GM21619 (cell line): ENCODE results near the gene THADA.
A peak's percentile ranks its signal among the peaks of the same experiment; 100 is the strongest.

Source experiments
- ATAC-seq: cut with Tn5 transposase; IDR thresholded peaks from one replicate; pipeline ENCODE4 v1.9.1; 2021; ENCODE audit not compliant: unreplicated experiment

THADA gene

DNA sequence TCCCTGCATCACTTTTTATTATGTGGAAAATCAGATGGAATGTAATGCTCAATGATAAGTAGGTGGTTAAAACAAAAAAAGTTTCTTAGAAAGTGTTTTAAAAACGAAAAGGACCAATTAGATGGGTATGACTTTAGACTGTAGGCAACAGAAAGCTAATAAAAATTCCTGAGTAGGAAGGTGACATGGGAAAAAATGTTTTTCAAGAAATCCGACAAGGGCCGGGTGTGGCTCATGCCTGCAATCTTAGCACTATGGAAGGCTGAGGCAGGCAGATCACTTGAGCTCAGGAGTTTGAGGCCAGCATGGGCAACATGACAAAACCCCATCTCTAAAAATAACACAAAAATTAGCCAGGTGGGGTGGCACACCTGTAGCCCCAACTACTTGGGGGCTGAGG is 126.1 kb downstream of the THADA start:
- no peak for ATAC-seq

- ATAC-seq, result no peak
Measured at GRCh38 chr2:43469094-43469493, 126.7 kb downstream of the THADA start.

DNA sequence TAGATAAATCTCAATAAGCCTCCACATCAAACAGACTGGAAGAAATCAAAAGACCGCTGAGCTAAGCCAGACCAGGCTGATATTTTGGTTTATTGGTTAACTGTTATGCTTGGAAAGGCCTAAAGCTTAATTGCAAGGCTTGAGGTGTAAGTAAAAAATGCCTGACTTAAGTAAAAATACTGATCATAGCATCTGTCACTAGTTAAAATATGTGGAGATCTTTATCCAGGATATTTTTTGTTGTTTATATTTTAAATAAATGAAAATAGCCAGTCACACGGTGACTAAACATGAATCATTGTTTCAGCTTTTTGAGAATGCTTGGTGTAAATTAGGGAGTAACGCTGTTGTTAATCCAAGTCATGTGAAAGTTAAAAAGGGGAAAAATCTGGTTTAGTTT is 127.9 kb downstream of the THADA start:
- no peak for ATAC-seq

DNA sequence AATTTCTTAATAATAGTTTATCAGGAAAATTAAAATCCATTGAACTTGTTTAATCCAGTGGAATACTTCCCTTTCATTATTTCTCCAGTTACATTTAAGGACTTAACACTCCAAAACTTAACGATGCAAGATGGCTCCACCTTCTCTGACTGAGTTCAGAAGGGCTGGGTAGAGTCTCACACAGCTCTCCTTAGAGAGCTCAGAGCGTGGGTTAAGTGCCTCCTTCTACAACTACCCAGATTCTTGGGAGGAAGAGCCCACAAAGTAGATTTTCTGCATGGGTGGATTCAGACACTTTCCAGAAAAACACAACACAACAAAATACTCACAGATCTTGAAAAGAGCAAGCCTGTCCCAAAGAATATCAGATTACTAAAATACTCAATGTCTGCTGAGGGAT is 130.6 kb downstream of the THADA start:
- no peak for ATAC-seq

- no peak for ATAC-seq
Measured at GRCh38 chr2:43464590-43464989, 131.2 kb downstream of the THADA start.

DNA sequence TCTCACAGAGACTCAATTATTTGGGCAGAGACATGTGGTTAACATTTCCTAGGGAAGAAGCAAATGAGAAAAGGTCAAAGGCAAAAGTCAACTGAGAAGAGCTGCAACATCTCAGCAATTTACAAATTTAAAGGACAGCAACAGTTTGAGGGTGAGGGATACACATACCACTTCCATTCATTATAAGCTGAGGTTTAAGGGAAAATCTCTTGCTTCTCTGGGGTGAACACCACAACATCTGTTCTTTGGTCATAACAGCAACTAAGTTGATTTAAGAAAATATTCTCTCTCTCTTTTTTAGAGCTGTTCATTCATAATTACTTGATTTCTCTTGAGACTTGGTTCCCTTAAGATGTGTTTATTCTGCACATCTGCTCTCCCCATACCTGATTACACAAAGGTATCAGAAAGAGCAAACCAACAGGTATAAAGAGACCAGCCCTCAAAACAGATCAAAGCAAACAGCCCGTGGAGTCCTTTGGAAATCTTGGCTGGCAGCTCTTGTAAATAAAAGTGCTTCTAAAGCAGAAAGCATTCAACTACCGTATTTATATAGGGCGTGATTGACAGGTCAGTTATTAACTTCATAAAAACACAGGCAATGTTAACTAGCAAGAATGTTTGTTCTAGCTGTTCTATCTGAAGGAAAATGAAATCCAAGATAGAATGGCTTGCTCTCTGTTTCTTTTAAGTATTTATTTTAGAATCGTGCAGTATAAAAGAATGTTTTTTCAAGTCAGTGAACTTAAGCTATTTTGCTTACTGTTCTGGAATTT is 132.8 kb downstream of the THADA start:
- ATAC-seq, result no peak

GRCh38 chr2:43461453-43462073 is 134.3 kb downstream of the THADA start:
- ATAC-seq, result peak; percentile 87

DNA sequence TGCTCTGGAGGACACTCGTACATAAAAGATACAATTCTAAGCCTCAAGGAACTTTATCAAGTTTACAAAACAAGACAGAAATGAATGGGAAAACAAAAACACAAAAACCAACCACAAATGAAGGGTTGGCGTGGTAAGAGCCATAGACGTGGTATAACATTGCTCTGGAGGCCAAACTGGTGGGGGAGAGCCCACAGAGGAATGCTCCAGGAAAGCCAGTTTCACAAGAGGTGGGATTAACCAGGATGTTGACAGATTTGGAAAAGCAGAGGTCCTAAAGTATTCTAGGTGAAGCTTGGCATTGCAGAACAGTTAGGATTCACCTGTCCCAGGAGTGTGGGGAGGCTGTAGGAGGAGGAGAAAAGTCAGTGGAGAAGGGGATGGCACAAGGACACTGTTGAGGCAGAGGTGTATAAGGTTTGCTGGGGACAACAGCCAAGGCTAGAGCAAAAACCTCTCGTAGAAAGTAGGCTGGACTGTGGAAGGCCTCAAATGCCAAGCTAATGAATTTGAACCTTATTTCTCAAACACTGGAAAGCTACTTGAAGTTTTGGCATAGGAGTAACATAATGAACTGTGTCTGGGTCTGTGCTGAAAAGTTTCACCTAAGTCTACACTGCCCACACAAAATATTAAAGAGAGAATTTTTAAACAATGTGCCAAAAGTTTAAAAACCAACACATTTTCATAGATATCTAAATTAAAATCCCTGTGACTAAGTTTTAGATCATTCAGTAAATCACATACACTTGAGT is 135.1 kb downstream of the THADA start:
- no peak for ATAC-seq

DNA sequence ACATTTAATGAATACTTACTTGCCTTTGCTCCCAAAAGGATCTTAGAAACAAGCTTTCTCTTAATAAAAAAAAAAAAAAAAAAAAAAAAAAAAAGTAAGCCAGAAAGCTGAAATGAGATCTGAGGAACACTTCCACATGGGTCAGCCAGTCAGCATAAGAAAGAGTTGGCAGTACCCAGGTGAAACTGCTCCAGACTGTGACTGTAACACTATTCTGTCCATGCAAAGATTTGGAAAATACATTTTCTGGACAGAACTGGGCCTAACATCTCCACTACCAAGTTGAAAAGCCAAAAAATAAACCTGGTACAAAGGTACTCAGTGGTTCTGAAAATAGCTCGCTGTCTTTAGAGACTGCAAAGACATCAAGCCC is 135.7 kb downstream of the THADA start:
- ATAC-seq, result no peak

GRCh38 chr2:43459446-43460173 is 136.2 kb downstream of the THADA start:
- ATAC-seq, result no peak

DNA sequence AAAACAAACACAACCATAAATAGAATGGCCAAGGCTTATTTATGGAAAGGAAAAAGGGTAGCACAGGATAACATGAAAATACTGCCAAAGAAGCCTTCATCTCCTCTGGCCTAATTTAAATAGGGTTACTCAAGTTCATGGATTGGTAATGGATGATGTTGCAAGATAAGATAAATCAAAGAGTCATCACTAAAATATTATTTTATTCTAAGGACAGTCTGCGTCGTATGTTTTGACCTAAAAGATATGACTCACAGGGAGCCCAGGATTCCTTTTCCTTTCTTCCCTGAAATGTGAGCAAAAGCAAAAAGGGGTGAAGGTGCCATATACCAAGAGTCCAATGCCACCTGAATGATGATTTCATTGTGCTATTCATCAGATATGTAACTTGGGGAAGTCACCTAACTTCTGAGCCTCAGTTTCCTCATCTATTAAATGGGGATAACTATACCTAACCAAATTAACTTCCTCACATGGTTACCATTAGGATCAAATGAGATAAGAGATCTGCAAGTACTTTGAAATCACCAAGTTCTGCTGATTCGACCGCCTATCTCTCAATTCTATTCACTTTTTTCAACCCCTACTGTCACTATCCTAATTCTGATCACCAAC is 137.7 kb downstream of the THADA start:
- no peak for ATAC-seq

DNA sequence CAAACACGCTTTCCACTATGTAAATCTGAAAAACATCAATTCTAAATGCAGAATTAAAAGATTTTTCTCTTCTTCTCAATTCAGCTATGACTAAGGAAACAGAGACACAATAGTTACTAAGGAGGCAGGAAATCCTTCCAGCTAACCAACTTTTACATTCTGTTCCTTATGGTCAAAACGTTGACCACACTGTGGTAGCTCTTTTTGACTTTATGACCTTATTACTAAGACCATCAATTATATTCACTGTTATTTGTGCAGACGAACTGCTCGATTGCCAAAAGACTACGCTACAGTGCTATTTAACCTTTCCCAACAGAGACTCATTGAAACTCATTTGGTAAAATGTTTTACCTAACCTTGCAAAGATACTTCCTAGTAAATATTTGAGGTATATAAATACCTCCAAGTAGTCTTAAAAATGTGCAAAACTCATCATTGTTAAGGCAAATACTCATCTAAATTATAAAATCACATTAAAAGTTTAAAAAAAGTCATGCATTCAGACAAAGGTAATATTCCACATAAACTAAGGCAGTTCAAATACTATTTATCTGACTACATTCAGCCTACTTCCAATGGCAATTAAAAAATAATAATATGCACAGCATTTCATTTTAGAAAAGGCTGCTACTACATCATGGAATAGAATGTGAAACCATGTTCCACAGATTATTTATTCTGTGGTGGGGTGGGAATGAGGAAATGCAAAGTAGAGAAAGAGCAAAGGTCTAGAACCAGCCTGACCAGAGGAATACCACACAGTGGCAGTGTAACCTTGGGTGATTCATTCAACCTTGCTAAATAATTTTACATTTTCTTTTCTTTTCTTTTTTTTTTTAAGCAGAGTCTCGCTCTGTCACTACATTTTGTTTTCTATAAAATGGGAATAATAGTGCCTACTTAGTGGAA is 139.9 kb downstream of the THADA start:
- ATAC-seq, result no peak

DNA sequence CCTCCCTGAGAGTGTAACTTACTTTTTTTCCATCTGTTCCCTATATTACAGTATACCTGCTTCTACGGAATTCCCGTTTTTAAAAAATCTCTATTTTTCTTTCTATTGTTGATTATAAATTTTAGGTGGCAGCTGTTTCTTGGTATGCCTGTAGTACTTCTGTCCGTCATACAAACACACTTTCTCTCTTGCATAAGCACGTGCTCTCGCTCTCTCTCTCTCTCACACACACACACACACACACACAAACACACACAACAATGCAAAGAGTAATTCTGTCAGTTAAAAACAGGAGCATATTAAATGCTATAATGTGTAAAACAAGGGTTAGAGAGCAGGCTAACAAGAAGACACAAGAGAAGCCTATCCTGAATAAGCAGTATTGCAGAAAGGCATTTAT is 140.5 kb downstream of the THADA start:
- ATAC-seq, result no peak

DNA sequence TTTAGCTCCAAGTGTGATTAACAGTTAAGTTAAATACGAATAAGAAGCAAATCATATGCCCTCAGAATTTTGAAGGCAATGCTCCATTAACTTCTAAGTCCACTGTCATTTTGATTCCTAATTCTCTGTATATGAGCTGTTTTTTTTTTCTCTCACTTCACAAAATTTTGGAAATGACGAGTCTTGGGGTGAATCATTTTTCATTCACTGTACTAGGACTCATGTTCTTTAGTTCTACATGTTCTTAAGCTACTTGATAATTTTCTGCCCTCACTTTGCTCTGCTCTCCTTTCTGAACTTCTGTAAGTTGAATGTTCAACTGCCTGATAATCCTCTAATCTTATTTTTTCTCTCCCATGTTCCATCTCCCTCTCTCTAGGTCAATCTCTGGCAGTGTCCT is 141.0 kb downstream of the THADA start:
- ATAC-seq, result no peak

GRCh38 chr2:43453179-43454170 is 142.4 kb downstream of the THADA start:
- no peak for ATAC-seq

DNA sequence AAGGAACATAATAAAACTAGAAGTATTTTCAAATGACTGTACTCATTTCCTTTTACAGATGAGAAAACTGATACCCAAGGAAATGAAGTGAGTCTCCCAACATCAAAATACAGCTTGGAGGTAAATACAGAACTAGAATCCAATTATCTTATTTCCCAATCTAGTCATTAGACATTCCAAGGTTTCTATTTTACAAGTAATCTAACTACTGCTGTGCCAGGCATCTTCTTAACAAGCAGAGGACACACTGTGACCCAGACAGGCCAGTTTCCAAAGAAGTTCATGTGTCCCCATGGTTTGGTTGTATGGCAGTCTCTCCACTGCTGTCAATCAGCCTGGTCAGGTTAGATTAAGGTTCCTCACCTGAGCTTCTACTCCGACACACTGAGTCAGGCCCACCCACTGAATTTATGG is 143.5 kb downstream of the THADA start:
- no peak for ATAC-seq

DNA sequence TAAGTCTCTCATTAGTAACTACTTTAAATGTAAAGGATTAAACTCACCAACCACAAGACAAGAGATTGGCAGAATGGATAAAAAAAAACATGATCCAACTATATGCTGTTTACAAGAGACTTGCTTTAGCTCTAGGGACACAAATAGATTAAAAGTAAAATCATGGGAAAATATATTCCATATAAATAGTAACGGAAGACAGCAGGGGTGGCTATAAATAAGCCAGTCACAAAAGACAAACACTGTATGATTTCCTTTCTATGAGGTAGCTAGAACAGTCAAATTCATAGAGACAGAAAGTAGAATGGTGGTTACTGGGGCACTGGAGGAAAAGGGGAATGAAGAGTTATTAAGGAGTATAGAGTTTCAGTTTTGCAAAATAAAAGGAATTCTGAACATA is 145.2 kb downstream of the THADA start:
- ATAC-seq, result no peak

GRCh38 chr2:43448822-43449110 is 147.1 kb downstream of the THADA start:
- ATAC-seq, result no peak
